SU-DHL-6 (cell line): Measurements from ENCODE around the gene CATSPERE.
"Not testable (repeated sequence)": the region's sequence is repeated elsewhere in the genome, so short reads cannot be mapped to it uniquely, and the experiment has no call there.

Source experiments
- H2AFZ ChIP-seq: fragments of 200-600 bp; sonication (generic); 2 replicates; pipeline ENCODE4 v1.6.1; 2014; ENCODE audit warnings: low read depth, mild to moderate bottlenecking, moderate library complexity, mixed read lengths, antibody characterized with exemption, low read length; ENCODE audit not compliant: severe bottlenecking
- H3F3A ChIP-seq: fragments of 200-600 bp; shearing (Covaris generic); 2 replicates; pipeline ENCODE4 v1.6.0; 2016; ENCODE audit warnings: antibody characterized with exemption, mild to moderate bottlenecking; ENCODE audit not compliant: insufficient read depth
- H3K27ac ChIP-seq: fragments of 200-600 bp; sonication (generic); 2 replicates; pipeline ENCODE4 v1.5.1; 2016; ENCODE audit warnings: low read depth, mild to moderate bottlenecking, low read length, moderate library complexity, mixed read lengths
- H3K27me3 ChIP-seq: fragments of 200-600 bp; sonication (generic), shearing (Covaris generic); 2 replicates; pipeline ENCODE4 v1.6.0; 2014; ENCODE audit warnings: mild to moderate bottlenecking, low read length
- H3K36me3 ChIP-seq: fragments of 200-600 bp; sonication (generic); 2 replicates; pipeline ENCODE4 v1.6.1; 2014; ENCODE audit warnings: mild to moderate bottlenecking, low read length, mixed read lengths
- H3K4me2 ChIP-seq: fragments of 300-600, 200-600 bp; shearing (Covaris generic), sonication (generic); 2 replicates; pipeline ENCODE4 v1.6.0; 2014; ENCODE audit warnings: low read length, low read depth, mild to moderate bottlenecking; ENCODE audit not compliant: poor library complexity, severe bottlenecking
- H3K4me3 ChIP-seq: fragments of 200-600 bp; sonication (generic); 2 replicates; pipeline ENCODE4 v1.5.1; 2014; ENCODE audit warnings: antibody characterized with exemption, low read length, mild to moderate bottlenecking, mixed read lengths; ENCODE audit not compliant: insufficient read depth, poor library complexity, severe bottlenecking
- H3K79me2 ChIP-seq: fragments of 200-600 bp; sonication (generic); 2 replicates; pipeline ENCODE4 v1.6.1; 2014; ENCODE audit warnings: mild to moderate bottlenecking, low read length, moderate library complexity; ENCODE audit not compliant: insufficient read depth
- H3K9ac ChIP-seq: fragments of 200-600 bp; sonication (generic); 2 replicates; pipeline ENCODE4 v1.7.0; 2014; ENCODE audit warnings: mild to moderate bottlenecking, low read length
- H3K9me2 ChIP-seq: fragments of 200-600 bp; sonication (generic); replicated peaks from 2 replicates; pipeline ENCODE4 v1.6.1; 2014; ENCODE audit warnings: low read length; ENCODE audit not compliant: insufficient read depth
- H3K9me3 ChIP-seq: fragments of 200-600 bp; sonication (generic); 2 replicates; pipeline ENCODE4 v1.6.1; 2014; ENCODE audit warnings: low read length, mixed read lengths; ENCODE audit not compliant: insufficient read depth
- H4K20me1 ChIP-seq: fragments of 200-600 bp; sonication (generic); 2 replicates; pipeline ENCODE4 v1.6.1; 2014; ENCODE audit warnings: low read depth, mild to moderate bottlenecking, antibody characterized with exemption, low read length, moderate library complexity, mixed read lengths
- CTCF ChIP-seq: fragments of 200-600 bp; sonication (generic); IDR thresholded peaks from one replicate; pipeline ENCODE4 v1.5.1; 2017; ENCODE audit warnings: antibody characterized with exemption, mild to moderate bottlenecking, low read length, moderate library complexity; ENCODE audit not compliant: insufficient read depth, poor library complexity, severe bottlenecking
- EZH2phosphoT487 ChIP-seq: fragments of 200-600 bp; sonication (generic), shearing (Covaris generic); conservative IDR thresholded peaks from 2 replicates; pipeline ENCODE4 v1.6.1; 2018; ENCODE audit warnings: mild to moderate bottlenecking, antibody characterized with exemption, low read length, moderate library complexity, mixed read lengths

The CATSPERE gene

GRCh38 chr1:244665771-244666217, 204.7 kb downstream of the CATSPERE start:
- peak overlapping the region; percentile 23 for H3K4me3 ChIP-seq
- no peak for TF ChIP-seq EZH2phosphoT487
- TF ChIP-seq CTCF, result no peak
- peak overlapping the region; percentile 59 for H3K9ac ChIP-seq
- peaks cover 7% of the 10 kb centered on the region; the same call in 1 of the 2 replicates for H4K20me1 ChIP-seq
- H3F3A ChIP-seq, result peaks cover 53% of the 10 kb centered on the region
- peaks cover 19% of the 10 kb centered on the region for H3K36me3 ChIP-seq
- H3K4me2 ChIP-seq, result peak overlapping the region; percentile 91
- H3K9me2 ChIP-seq, result no peaks in the 10 kb centered on the region
- H3K27me3 ChIP-seq, result no peaks in the 10 kb centered on the region
- H2AFZ ChIP-seq, result no peak overlapping the region
- H3K27ac ChIP-seq, result peak overlapping the region; percentile 97
- H3K9me3 ChIP-seq, result no peaks in the 10 kb centered on the region
- peaks cover 93% of the 10 kb centered on the region for H3K79me2 ChIP-seq

GRCh38 chr1:244666672-244667418, 205.8 kb downstream of the CATSPERE start:
- H3K4me3 ChIP-seq, H3K9me3 ChIP-seq, H2AFZ ChIP-seq, H3K9me2 ChIP-seq, H4K20me1 ChIP-seq, H3K27me3 ChIP-seq: not testable (repeated sequence)
- Histone ChIP-seq H3K79me2 (peaks cover 99% of the 10 kb centered on the region), H3K4me2 (peak overlapping the region; percentile 91), H3K27ac (peak overlapping the region; percentile 97), H3K36me3 (peaks cover 16% of the 10 kb centered on the region; the same call in 1 of the 2 replicates), H3K9ac (0 out of 2 replicates have a peak overlapping the region, but pooled peaks have one; percentile 59), H3F3A (peaks cover 50% of the 10 kb centered on the region)

DNA sequence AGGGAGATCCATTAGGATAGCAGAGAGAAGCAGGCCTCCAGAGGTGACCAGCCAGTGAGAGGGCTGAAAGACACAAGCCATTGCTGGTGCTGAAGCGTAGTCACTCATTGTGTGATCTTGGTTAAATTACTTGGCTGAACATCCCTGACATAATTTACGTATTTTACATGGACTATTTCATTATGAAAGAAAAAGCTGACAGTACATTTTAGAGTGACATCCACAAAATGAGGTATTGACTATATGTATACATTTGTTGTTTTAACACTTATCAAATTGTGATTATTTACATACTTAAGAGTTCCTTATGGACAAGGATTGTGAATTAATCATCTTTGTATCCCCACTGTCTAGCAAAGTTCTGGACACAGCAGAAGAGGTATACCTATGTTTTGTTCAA, 206.7 kb downstream of the CATSPERE start:
- Histone ChIP-seq H3K9me2 (no peaks in the 10 kb centered on the region), H4K20me1 (peaks cover 10% of the 10 kb centered on the region; the same call in 1 of the 2 replicates), H3K9ac (no peak overlapping the region), H3K4me3 (no peak overlapping the region), H3K9me3 (no peaks in the 10 kb centered on the region), H3K79me2 (peaks cover 100% of the 10 kb centered on the region), H2AFZ (no peak overlapping the region), H3K27me3 (no peaks in the 10 kb centered on the region), H3K36me3 (peaks cover 13% of the 10 kb centered on the region; the same call in 1 of the 2 replicates), H3K27ac (peak overlapping the region; percentile 14; the same call in 1 of the 2 replicates), H3K4me2 (no peak overlapping the region), H3F3A (peaks cover 43% of the 10 kb centered on the region)
- TF ChIP-seq CTCF (no peak), EZH2phosphoT487 (no peak)
